Measurements from ENCODE around the gene PABPC1L.

Gene PABPC1L

GRCh38 chr20:44885392-44886265 is 24.2 kb upstream of the PABPC1L start, which contains the start of gene YWHAB:
Gene YWHAB (plus strand): TSS chr20:44885705. CDS start chr20:44901534, 15,829 bp downstream.
- peak within 1 kb of the TSS; percentile 85 for H3K27ac ChIP-seq (ENCODE audit: low read length)

GRCh38 chr20:44886266-44886651 is 23.6 kb upstream of the PABPC1L start:
- Histone ChIP-seq H3K27ac (ENCODE audit: low read length) (peak overlapping the region; percentile 85), H3K9ac (ENCODE audit: low read length in 2 of 2) (peak overlapping the region; percentile 85 to 90), H3K36me3 (ENCODE audit: control insufficient read depth in 2 of 2, insufficient read depth in 2 of 2, low read length in 2 of 2) (no peaks in the 10 kb centered on the region), H3K27me3 (ENCODE audit: control insufficient read depth in 1 of 2, insufficient read depth in 2 of 2, low read length in 2 of 2) (no peaks in the 10 kb centered on the region), H3K4me3 (ENCODE audit: low read length in 2 of 2) (peak overlapping the region; percentile 84 to 93), H3K9me3 (ENCODE audit: control insufficient read depth in 2 of 2, low read length in 2 of 2) (no peaks in the 10 kb centered on the region), H3K4me1 (ENCODE audit: control insufficient read depth, insufficient read depth, low read length) (peaks cover 28% of the 10 kb centered on the region)

More at GRCh38 chr20:44885392-44886265, 24.2 kb upstream of the PABPC1L start, which contains the start of gene YWHAB:
- Histone ChIP-seq H3K4me3 (ENCODE audit: low read length in 2 of 2) (peak within 1 kb of the TSS; percentile 93), H3K4me1 (ENCODE audit: control insufficient read depth, insufficient read depth, low read length) (peaks cover 28% of the 10 kb centered on the region), H3K9ac (ENCODE audit: low read length in 2 of 2) (peak within 1 kb of the TSS; percentile 85 to 90), H3K27me3 (ENCODE audit: control insufficient read depth in 1 of 2, insufficient read depth in 2 of 2, low read length in 2 of 2) (no peaks in the 10 kb centered on the region), H3K36me3 (ENCODE audit: control insufficient read depth in 2 of 2, insufficient read depth in 2 of 2, low read length in 2 of 2) (no peaks in the 10 kb centered on the region), H3K9me3 (ENCODE audit: control insufficient read depth in 2 of 2, low read length in 2 of 2) (no peaks in the 10 kb centered on the region)

GRCh38 chr20:44886828-44887227 is 23.0 kb upstream of the PABPC1L start:
- Histone ChIP-seq H3K9me3 (ENCODE audit: control insufficient read depth in 2 of 2, low read length in 2 of 2) (no peaks in the 10 kb centered on the region), H3K4me1 (ENCODE audit: control insufficient read depth, insufficient read depth, low read length) (peaks cover 28% of the 10 kb centered on the region), H3K27ac (ENCODE audit: low read length) (peak overlapping the region; percentile 85), H3K9ac (ENCODE audit: low read length in 2 of 2) (peak overlapping the region; percentile 85 to 90), H3K4me3 (ENCODE audit: low read length in 2 of 2) (peak overlapping the region; percentile 84 to 93), H3K36me3 (ENCODE audit: control insufficient read depth in 2 of 2, insufficient read depth in 2 of 2, low read length in 2 of 2) (no peaks in the 10 kb centered on the region), H3K27me3 (ENCODE audit: control insufficient read depth in 1 of 2, insufficient read depth in 2 of 2, low read length in 2 of 2) (no peaks in the 10 kb centered on the region)

- Histone ChIP-seq H3K27ac (ENCODE audit: low read length) (no peak overlapping the region), H3K9me3 (ENCODE audit: control insufficient read depth in 2 of 2, low read length in 2 of 2) (no peaks in the 10 kb centered on the region), H3K4me1 (ENCODE audit: control insufficient read depth, insufficient read depth, low read length) (peaks cover 28% of the 10 kb centered on the region), H3K4me3 (ENCODE audit: low read length in 2 of 2) (peak overlapping the region; percentile 84 to 93), H3K36me3 (ENCODE audit: control insufficient read depth in 2 of 2, insufficient read depth in 2 of 2, low read length in 2 of 2) (no peaks in the 10 kb centered on the region), H3K27me3 (ENCODE audit: control insufficient read depth in 1 of 2, insufficient read depth in 2 of 2, low read length in 2 of 2) (no peaks in the 10 kb centered on the region), H3K9ac (ENCODE audit: low read length in 2 of 2) (peak overlapping the region; percentile 5 to 13)
Measured at GRCh38 chr20:44887466-44887865, 22.4 kb upstream of the PABPC1L start.

GRCh38 chr20:44888226-44889103 is 21.4 kb upstream of the PABPC1L start:
- Histone ChIP-seq H3K36me3 (ENCODE audit: control insufficient read depth in 2 of 2, insufficient read depth in 2 of 2, low read length in 2 of 2) (no peaks in the 10 kb centered on the region), H3K27me3 (ENCODE audit: control insufficient read depth in 1 of 2, insufficient read depth in 2 of 2, low read length in 2 of 2) (no peaks in the 10 kb centered on the region), H3K27ac (ENCODE audit: low read length) (no peak overlapping the region), H3K9ac (ENCODE audit: low read length in 2 of 2) (no peak overlapping the region), H3K4me1 (ENCODE audit: control insufficient read depth, insufficient read depth, low read length) (peaks cover 28% of the 10 kb centered on the region), H3K9me3 (ENCODE audit: control insufficient read depth in 2 of 2, low read length in 2 of 2) (no peaks in the 10 kb centered on the region), H3K4me3 (ENCODE audit: low read length in 2 of 2) (no peak overlapping the region)

- Histone ChIP-seq H3K9me3 (ENCODE audit: control insufficient read depth in 2 of 2, low read length in 2 of 2) (no peaks in the 10 kb centered on the region), H3K27me3 (ENCODE audit: control insufficient read depth in 1 of 2, insufficient read depth in 2 of 2, low read length in 2 of 2) (no peaks in the 10 kb centered on the region), H3K9ac (ENCODE audit: low read length in 2 of 2) (no peak overlapping the region), H3K36me3 (ENCODE audit: control insufficient read depth in 2 of 2, insufficient read depth in 2 of 2, low read length in 2 of 2) (no peaks in the 10 kb centered on the region), H3K4me1 (ENCODE audit: control insufficient read depth, insufficient read depth, low read length) (peaks cover 13% of the 10 kb centered on the region), H3K27ac (ENCODE audit: low read length) (no peak overlapping the region), H3K4me3 (ENCODE audit: low read length in 2 of 2) (no peak overlapping the region)
Measured at GRCh38 chr20:44891826-44892225, 18.0 kb upstream of the PABPC1L start.

- H3K36me3 ChIP-seq (ENCODE audit: control insufficient read depth in 2 of 2, insufficient read depth in 2 of 2, low read length in 2 of 2) = no peaks in the 10 kb centered on the region
- no peak overlapping the region for H3K4me3 ChIP-seq (ENCODE audit: low read length in 2 of 2)
- no peaks in the 10 kb centered on the region for H3K9me3 ChIP-seq (ENCODE audit: control insufficient read depth in 2 of 2, low read length in 2 of 2)
- peaks cover 5% of the 10 kb centered on the region for H3K4me1 ChIP-seq (ENCODE audit: control insufficient read depth, insufficient read depth, low read length)
- no peak overlapping the region for H3K27ac ChIP-seq (ENCODE audit: low read length)
- H3K9ac ChIP-seq (ENCODE audit: low read length in 2 of 2) = no peak overlapping the region
- H3K27me3 ChIP-seq (ENCODE audit: control insufficient read depth in 1 of 2, insufficient read depth in 2 of 2, low read length in 2 of 2) = no peaks in the 10 kb centered on the region
Measured at GRCh38 chr20:44894959-44895358, 14.9 kb upstream of the PABPC1L start.

GRCh38 chr20:44896583-44896982 is 13.3 kb upstream of the PABPC1L start:
- Histone ChIP-seq H3K4me1 (ENCODE audit: control insufficient read depth, insufficient read depth, low read length) (peaks cover 2% of the 10 kb centered on the region), H3K9me3 (ENCODE audit: control insufficient read depth in 2 of 2, low read length in 2 of 2) (no peaks in the 10 kb centered on the region), H3K9ac (ENCODE audit: low read length in 2 of 2) (no peak overlapping the region), H3K27ac (ENCODE audit: low read length) (no peak overlapping the region), H3K4me3 (ENCODE audit: low read length in 2 of 2) (no peak overlapping the region), H3K36me3 (ENCODE audit: control insufficient read depth in 2 of 2, insufficient read depth in 2 of 2, low read length in 2 of 2) (peaks cover 0 to 2% of the 10 kb centered on the region in 2 donors), H3K27me3 (ENCODE audit: control insufficient read depth in 1 of 2, insufficient read depth in 2 of 2, low read length in 2 of 2) (no peaks in the 10 kb centered on the region)

- no peak overlapping the region for H3K4me3 ChIP-seq (ENCODE audit: low read length in 2 of 2)
- H3K27ac ChIP-seq (ENCODE audit: low read length) = no peak overlapping the region
- no peaks in the 10 kb centered on the region for H3K27me3 ChIP-seq (ENCODE audit: control insufficient read depth in 1 of 2, insufficient read depth in 2 of 2, low read length in 2 of 2)
- H3K4me1 ChIP-seq (ENCODE audit: control insufficient read depth, insufficient read depth, low read length) = peaks cover 2% of the 10 kb centered on the region
- peaks cover 3 to 7% of the 10 kb centered on the region in 2 donors for H3K36me3 ChIP-seq (ENCODE audit: control insufficient read depth in 2 of 2, insufficient read depth in 2 of 2, low read length in 2 of 2)
- no peak overlapping the region for H3K9ac ChIP-seq (ENCODE audit: low read length in 2 of 2)
- H3K9me3 ChIP-seq (ENCODE audit: control insufficient read depth in 2 of 2, low read length in 2 of 2) = no peaks in the 10 kb centered on the region
Measured at GRCh38 chr20:44897133-44897532, 12.7 kb upstream of the PABPC1L start.

- Histone ChIP-seq H3K27ac (ENCODE audit: low read length) (no peak overlapping the region), H3K9me3 (ENCODE audit: control insufficient read depth in 2 of 2, low read length in 2 of 2) (no peaks in the 10 kb centered on the region), H3K4me1 (ENCODE audit: control insufficient read depth, insufficient read depth, low read length) (no peaks in the 10 kb centered on the region), H3K4me3 (ENCODE audit: low read length in 2 of 2) (no peak overlapping the region), H3K27me3 (ENCODE audit: control insufficient read depth in 1 of 2, insufficient read depth in 2 of 2, low read length in 2 of 2) (no peaks in the 10 kb centered on the region), H3K9ac (ENCODE audit: low read length in 2 of 2) (no peak overlapping the region), H3K36me3 (ENCODE audit: control insufficient read depth in 2 of 2, insufficient read depth in 2 of 2, low read length in 2 of 2) (peaks cover 24 to 25% of the 10 kb centered on the region in 2 donors)
Measured at GRCh38 chr20:44900231-44900854, 9.5 kb upstream of the PABPC1L start.

Data from stomach smooth muscle (tissue), 2 donors.